ENCODE data around the gene INSRR. TPM values are rescaled to one million over a fixed set of nuclear protein-coding genes. Genes with fewer than 3 reads are reported as not detected.

The INSRR gene
- total RNA-seq, 1 experiment from 2014 or later = not detected

DNA sequence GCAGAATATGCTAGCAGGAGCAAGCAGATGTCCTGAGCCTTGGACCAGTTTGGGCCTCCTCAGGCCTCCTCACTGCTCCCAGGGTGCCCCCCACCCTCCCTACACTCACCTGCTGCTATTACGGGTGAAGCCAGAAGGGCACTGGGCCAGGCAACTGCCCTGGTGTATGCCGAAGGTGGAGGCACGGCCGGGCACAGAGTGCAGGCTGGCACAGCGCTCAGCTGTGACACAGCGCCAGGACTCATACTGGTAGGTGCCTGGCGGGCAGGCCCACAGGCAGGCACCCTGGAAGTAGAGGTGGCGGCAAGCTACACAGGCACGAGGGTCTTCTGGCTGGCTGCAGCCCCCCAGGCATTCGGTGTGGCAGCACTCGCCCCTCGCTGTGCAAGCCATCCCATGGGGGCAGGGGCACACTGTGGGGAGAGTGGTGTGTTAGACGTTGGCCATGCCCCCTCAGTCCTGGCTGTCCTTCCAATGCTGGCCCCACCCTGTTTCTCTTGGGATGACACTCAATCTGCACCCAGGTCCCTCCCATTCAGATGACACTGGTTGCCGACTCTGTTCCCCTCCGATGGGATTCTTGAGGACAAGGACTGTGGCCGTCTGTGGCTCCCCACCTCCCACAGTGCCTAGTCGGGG is 7.0 kb downstream of the INSRR start:
- DNase-seq (ENCODE audit: low spot score) = no peak

DNA sequence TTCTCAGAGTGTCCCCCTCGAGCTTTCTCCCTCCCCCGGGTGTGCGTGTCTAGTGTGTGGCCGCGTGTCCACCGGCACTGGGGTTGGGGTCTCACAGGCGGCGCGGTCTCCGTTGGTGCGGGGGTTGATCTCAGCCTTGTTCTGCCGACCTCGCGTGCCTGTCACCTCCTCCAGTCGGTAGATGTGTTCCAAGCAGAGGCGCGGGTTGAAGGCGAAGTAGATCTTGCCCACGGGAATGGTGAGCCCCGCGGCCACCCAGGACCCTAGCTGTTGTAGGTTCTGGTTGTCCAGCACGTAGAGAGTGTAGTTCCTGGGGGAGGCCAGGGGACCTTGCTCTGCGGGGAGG is 9.8 kb downstream of the INSRR start:
- DNase-seq (ENCODE audit: low spot score) = no peak

DNA sequence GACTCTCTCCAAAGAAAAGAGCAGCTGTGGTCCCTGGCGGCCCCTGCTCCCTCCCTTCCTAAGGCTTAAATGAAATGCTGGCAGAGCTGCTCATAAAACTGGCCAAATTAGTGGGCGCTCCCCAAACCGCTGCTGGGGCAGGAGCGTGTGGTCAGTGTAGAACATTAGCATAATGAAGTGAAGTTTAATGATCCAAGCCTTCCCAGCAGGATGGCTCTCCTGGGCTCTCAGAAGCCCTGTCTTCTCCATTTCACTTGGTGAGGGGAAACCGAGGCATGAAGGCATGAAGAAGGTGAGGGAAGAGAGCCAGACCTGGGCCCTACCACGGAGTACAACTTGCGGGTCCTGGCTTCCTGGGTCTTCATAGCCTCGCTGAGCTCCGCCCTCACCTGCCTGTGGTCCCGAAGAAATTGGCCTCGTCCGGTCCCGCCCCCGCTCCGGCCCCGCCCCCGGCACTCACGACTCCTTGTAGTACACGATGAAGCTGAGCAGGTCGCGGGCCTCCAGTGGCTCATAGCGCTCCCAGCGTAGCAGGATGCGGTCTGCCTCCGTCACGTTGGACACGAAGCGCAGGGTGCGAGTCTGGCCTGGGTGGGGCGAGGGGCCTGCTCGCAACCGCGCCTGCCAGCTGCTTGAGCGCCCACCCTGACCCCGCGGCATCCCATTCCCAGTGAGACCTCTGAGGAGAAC is 10.3 kb downstream of the INSRR start:
- DNase-seq (ENCODE audit: low spot score) = no peak

GRCh38 chr1:156847591-156848460 is 11.1 kb downstream of the INSRR start:
- DNase-seq (ENCODE audit: low spot score) = no peak

DNA sequence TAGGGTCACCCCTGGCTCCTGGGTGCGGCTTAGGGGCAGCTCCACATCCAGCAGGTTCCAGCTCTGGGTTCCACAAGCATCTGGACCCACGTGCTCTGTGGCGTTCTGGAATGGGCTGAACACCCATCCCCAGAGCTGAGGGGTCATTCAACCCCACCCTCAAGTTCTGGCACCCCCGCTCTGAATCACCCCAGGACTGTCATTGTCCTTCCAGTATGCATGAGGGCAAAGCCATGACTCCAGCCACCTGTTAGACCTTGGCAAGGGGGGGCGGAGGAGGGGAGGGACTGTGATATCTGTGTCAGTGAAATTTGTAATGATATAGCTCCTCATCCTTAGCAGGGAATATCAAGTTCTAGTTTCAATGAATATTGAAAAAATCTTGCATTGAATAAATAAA is 12.3 kb downstream of the INSRR start:
- DNase-seq (ENCODE audit: low spot score) = no peak

DNA sequence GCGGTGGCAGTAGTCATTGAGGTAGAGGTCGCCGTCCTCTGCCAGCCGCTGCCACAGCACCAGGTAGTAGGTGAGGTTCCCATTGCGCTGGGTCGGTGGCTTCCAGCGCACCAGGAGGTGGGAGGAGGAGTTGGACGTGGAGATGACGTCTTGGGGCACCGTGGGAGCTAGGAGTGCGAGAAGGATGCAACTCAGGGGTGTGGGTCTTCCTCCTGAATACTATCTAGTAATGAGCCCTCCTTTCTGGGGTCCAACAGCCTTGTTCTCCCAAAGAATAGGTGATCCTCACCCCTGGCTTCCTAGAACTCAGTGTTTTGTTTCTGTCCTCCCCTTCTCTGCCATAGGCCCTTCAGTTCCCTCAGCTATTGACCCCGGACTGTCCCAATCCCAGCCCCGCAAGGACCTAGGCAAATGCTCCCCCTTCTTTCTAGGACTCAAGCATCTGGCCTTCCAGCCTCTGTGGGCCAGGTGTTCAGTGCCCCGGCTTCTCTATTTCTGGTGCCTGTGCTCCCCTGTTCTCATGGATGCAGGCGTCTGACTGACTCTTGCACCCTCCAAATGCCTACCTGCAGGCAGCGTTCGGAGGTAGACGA is 12.9 kb downstream of the INSRR start:
- DNase-seq (ENCODE audit: low spot score) = no peak

DNA sequence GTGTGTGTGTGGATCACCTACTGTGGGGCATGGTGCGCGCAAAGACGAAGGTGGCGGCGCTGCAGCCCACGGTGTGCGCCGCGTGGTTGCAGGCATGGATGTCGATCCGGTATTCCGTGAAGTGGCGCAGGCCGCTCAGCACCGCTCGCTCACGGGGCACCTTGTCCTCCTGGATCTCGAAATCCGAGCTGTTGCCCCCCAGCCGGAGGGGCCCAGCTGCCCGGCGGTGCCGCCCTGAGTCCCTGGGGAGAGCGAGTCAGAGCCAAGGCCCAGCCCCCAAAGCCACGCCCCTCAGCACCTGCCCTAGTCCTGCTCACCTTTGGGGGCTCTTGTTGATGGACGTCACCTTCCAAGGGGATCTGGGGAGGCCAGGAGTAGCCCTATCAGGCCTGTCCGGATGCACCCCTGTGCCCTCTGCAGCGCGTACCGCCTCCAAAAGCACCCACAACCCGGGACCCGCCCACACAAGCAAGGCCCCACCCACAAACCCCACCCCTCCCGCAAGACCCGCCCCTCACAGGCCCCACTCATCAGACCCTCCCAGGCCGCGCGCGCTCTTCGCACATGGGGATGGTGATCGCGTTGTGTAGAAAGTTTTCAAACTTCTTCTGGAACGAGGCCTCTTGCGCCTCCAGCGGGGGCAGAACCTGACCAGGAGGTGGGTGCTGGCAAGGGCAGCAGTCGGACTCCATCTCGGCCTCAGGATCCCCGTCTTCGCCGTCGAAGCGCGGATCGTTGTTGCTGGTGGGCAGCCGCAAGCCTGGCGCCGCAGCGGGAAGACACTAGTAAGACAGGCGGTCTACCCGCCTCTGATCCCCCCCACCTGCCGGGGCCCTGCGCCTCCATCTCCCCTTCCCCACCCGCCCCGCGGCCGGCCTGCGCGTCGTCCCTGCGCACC is 13.6 kb downstream of the INSRR start:
- no peak for DNase-seq (ENCODE audit: low spot score)

DNA sequence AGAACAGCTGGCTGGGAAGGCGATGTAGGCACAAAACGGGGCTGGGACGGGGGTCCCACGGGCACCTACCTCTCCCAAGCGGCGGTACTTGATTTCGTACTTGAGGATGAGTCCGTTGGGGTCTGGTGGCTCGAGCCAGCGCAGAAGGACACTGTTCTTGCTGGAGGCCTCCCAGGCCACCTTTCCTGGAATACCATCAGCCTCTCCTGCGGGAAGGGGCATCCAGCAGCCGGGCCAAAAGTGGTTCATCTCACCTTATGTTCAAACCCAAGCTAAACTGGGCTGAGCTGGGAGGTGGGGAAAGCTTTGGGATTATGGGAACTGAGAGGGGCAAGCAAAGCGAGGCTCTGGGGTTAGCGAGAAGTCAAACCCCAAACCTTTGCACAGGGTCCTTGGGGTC is 14.3 kb downstream of the INSRR start:
- DNase-seq (ENCODE audit: low spot score) = no peak

- DNase-seq (ENCODE audit: low spot score) = no peak
Measured at GRCh38 chr1:156844102-156844501, 14.8 kb downstream of the INSRR start.

- no peak for DNase-seq (ENCODE audit: low spot score)
Measured at GRCh38 chr1:156842618-156843300, 16.2 kb downstream of the INSRR start.

- no peak for DNase-seq (ENCODE audit: low spot score)
Measured at GRCh38 chr1:156841295-156841855, 17.5 kb downstream of the INSRR start.

- no peak for DNase-seq (ENCODE audit: low spot score)
Measured at GRCh38 chr1:156840898-156841279, 18.0 kb downstream of the INSRR start.

DNA sequence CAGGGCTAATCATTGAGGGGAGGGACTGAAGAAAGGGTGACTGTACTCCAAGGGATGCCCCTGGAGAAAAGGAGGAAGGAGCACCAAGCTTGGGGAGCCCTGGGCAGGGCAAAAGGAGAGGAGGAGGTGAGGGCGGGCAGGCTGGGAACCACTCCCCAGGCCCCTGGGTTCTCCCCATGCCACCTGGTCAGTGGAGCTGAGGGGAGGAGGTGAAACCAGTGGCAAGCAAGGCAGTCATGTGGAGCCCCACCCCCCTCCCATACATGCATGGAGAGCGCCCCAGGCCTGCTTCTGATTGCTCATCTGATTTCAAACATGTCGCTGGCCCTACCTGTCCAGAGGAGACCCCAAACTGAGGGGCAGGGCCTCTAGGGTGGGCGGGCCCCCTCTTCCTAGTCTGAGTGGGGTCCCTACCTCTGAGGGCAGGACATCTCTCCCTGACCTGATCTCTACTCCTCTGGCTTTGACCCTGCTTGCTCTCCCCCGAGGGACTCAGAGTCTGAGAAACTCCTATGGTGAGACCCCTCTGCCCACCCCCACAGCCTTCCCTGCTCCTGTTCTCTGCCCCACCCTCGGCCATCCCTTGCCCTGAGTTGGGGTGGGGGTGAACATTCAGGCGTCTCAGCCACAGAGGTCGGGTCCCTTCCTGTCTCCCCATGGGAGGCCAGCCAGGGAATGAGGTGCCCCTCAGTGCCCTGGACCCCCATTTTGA is 18.6 kb downstream of the INSRR start:
- DNase-seq (ENCODE audit: low spot score) = no peak

GRCh38 chr1:156839426-156840109 is 19.3 kb downstream of the INSRR start:
- no peak for DNase-seq (ENCODE audit: low spot score)

DNA sequence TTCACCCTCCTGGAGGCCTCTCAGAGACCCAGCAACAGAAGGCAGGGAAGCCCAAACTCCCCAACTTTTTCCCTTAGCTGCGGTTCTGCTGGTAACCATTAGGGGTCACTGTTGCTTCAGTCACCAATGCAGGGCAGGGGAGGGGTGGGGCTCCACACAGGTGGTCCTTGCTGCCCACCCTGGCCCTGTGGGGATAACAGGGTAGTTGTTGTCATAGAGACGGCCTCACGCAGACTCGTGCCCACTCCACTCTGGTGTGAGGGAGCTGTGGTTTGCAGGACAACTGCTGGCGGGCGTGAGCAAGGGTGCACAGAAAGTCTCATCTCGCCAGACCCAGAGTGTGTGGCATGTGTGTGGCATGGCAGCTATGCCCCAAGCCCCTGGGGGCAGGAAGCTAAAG is 19.9 kb downstream of the INSRR start:
- DNase-seq (ENCODE audit: low spot score) = no peak

GRCh38 chr1:156836892-156837291 is 22.0 kb downstream of the INSRR start:
- DNase-seq (ENCODE audit: low spot score) = no peak

DNA sequence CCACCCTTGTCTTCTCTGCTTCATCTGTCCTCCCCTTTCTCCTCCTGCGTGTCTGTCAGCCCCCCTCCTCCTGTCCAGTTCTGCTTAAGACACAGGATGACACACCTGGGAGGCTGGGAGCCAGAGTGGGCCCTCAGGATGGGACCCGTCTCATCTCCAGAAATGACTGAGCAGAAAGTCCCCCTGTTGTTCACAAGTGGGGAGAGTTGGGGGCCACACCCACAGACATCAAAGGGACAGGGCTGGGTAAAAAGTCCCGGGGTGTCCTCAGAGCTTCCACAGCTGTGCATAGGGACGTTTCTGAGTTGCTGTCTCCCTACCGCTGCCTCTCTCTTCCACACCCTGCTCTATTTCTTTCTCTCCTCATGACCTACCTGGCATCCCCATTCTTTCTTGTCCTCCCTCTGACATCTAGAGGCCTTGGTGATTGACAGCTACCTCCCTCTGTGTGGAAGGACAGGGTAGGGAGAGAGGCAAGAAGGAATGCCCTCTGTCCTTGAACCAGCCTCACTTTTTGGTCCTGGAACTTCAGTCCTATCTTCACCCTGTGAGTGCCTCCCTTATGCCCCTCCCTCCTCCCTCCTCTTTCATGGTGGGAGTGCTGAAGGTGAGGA is 22.8 kb downstream of the INSRR start:
- no peak for DNase-seq (ENCODE audit: low spot score)

- DNase-seq (ENCODE audit: low spot score) = no peak
Measured at GRCh38 chr1:156834322-156834721, 24.6 kb downstream of the INSRR start.

DNA sequence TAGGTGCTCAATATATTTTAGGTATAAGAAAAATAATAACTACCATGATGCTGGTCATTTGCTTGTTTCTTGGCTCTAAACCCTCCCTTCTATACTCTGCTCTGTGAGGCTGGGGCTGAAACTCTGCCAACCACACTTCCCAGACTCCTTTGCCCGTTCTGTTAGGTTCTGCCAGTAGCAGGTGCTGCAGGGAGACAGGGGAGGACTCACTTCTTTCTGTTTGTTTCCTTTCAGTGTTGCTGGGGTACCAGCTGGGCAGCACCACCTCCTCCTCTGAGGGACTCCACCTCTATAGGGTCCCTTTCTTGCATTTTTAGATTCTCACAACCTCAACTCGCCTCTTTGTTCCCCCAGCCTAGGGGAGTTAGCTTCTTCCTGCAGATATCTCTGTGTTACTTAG is 25.3 kb downstream of the INSRR start:
- no peak for DNase-seq (ENCODE audit: low spot score)

Data from H4 (cell line).